Measurements from ENCODE around the gene ITCH.
"Not testable (repeated sequence)": the region's sequence is repeated elsewhere in the genome, so short reads cannot be mapped to it uniquely, and the experiment has no call there.

Gene ITCH

GRCh38 chr20:34402461-34402860, 39.4 kb downstream of the ITCH start:
- peak overlapping the region; percentile 86; the same call in 1 of the 2 replicates for H3K27ac ChIP-seq (ENCODE audit: low read depth, low read length)
- TF ChIP-seq CTCF (IDR thresholded peaks at IDR 0.05; ENCODE audit: insufficient read depth, low read length, poor library complexity, severe bottlenecking) = no peak
- TF ChIP-seq EZH2phosphoT487 (conservative IDR thresholded peaks at IDR 0.05; ENCODE audit: low read length) = no peak
- no peaks in the 10 kb centered on the region for H3K9me2 ChIP-seq (replicated peaks; ENCODE audit: insufficient read depth, low read length)
- H3K4me3 ChIP-seq (ENCODE audit: insufficient read depth, low read length, poor library complexity, severe bottlenecking) = no peak overlapping the region
- H3F3A ChIP-seq (ENCODE audit: insufficient read depth) = peaks cover 34% of the 10 kb centered on the region
- H3K27me3 ChIP-seq (ENCODE audit: low read length) = no peaks in the 10 kb centered on the region
- no peaks in the 10 kb centered on the region for H3K9me3 ChIP-seq (ENCODE audit: insufficient read depth, low read length)
- H3K36me3 ChIP-seq (ENCODE audit: low read length) = no peaks in the 10 kb centered on the region
- H4K20me1 ChIP-seq (ENCODE audit: low read depth, low read length) = no peaks in the 10 kb centered on the region; the same call in 1 of the 2 replicates
- H2AFZ ChIP-seq (ENCODE audit: low read depth, low read length, severe bottlenecking) = no peak overlapping the region
- H3K79me2 ChIP-seq (ENCODE audit: insufficient read depth, low read length) = peaks cover 61% of the 10 kb centered on the region
- H3K4me2 ChIP-seq (ENCODE audit: low read depth, low read length, poor library complexity, severe bottlenecking) = peak overlapping the region; percentile 89
- H3K9ac ChIP-seq (ENCODE audit: low read length) = no peak overlapping the region

GRCh38 chr20:34403063-34403827, 40.2 kb downstream of the ITCH start:
- H3K9me3 ChIP-seq (ENCODE audit: insufficient read depth, low read length) = no peaks in the 10 kb centered on the region
- peaks cover 34% of the 10 kb centered on the region for H3F3A ChIP-seq (ENCODE audit: insufficient read depth)
- H3K4me3 ChIP-seq (ENCODE audit: insufficient read depth, low read length, poor library complexity, severe bottlenecking) = no peak overlapping the region
- TF ChIP-seq EZH2phosphoT487 (conservative IDR thresholded peaks at IDR 0.05; ENCODE audit: low read length) = no peak
- peaks cover 58% of the 10 kb centered on the region for H3K79me2 ChIP-seq (ENCODE audit: insufficient read depth, low read length)
- H3K9ac ChIP-seq (ENCODE audit: low read length) = no peak overlapping the region
- no peak overlapping the region for H2AFZ ChIP-seq (ENCODE audit: low read depth, low read length, severe bottlenecking)
- peak overlapping the region; percentile 89 for H3K4me2 ChIP-seq (ENCODE audit: low read depth, low read length, poor library complexity, severe bottlenecking)
- H3K36me3 ChIP-seq (ENCODE audit: low read length) = no peaks in the 10 kb centered on the region
- no peaks in the 10 kb centered on the region for H3K27me3 ChIP-seq (ENCODE audit: low read length)
- no peaks in the 10 kb centered on the region for H3K9me2 ChIP-seq (replicated peaks; ENCODE audit: insufficient read depth, low read length)
- H4K20me1 ChIP-seq (ENCODE audit: low read depth, low read length) = no peaks in the 10 kb centered on the region; the same call in 1 of the 2 replicates
- H3K27ac ChIP-seq (ENCODE audit: low read depth, low read length) = peak overlapping the region; percentile 86

- Histone ChIP-seq H3K36me3 (ENCODE audit: low read length) (0 out of 2 replicates have a peak, but pooled peaks cover 5% of the 10 kb centered on the region), H3F3A (ENCODE audit: insufficient read depth) (peaks cover 34% of the 10 kb centered on the region), H3K27me3 (ENCODE audit: low read length) (no peaks in the 10 kb centered on the region), H3K27ac (ENCODE audit: low read depth, low read length) (peak overlapping the region; percentile 86), H2AFZ (ENCODE audit: low read depth, low read length, severe bottlenecking) (no peak overlapping the region), H3K9me3 (ENCODE audit: insufficient read depth, low read length) (no peaks in the 10 kb centered on the region), H4K20me1 (ENCODE audit: low read depth, low read length) (no peaks in the 10 kb centered on the region; the same call in 1 of the 2 replicates), H3K9ac (ENCODE audit: low read length) (no peak overlapping the region), H3K4me3 (ENCODE audit: insufficient read depth, low read length, poor library complexity, severe bottlenecking) (no peak overlapping the region), H3K9me2 (replicated peaks; ENCODE audit: insufficient read depth, low read length) (no peaks in the 10 kb centered on the region), H3K4me2 (ENCODE audit: low read depth, low read length, poor library complexity, severe bottlenecking) (peak overlapping the region; percentile 89), H3K79me2 (ENCODE audit: insufficient read depth, low read length) (peaks cover 55% of the 10 kb centered on the region)
- TF ChIP-seq CTCF (IDR thresholded peaks at IDR 0.05; ENCODE audit: insufficient read depth, low read length, poor library complexity, severe bottlenecking) (no peak), EZH2phosphoT487 (conservative IDR thresholded peaks at IDR 0.05; ENCODE audit: low read length) (no peak)
Observed at GRCh38 chr20:34403908-34404307, 40.8 kb downstream of the ITCH start.

- Histone ChIP-seq H3K4me3 (ENCODE audit: insufficient read depth, low read length, poor library complexity, severe bottlenecking) (no peak overlapping the region), H3K79me2 (ENCODE audit: insufficient read depth, low read length) (peaks cover 52% of the 10 kb centered on the region), H3F3A (ENCODE audit: insufficient read depth) (peaks cover 34% of the 10 kb centered on the region), H3K27me3 (ENCODE audit: low read length) (no peaks in the 10 kb centered on the region), H2AFZ (ENCODE audit: low read depth, low read length, severe bottlenecking) (no peak overlapping the region), H3K4me2 (ENCODE audit: low read depth, low read length, poor library complexity, severe bottlenecking) (peak overlapping the region; percentile 89), H3K9ac (ENCODE audit: low read length) (no peak overlapping the region), H3K9me3 (ENCODE audit: insufficient read depth, low read length) (no peaks in the 10 kb centered on the region), H3K9me2 (replicated peaks; ENCODE audit: insufficient read depth, low read length) (no peaks in the 10 kb centered on the region), H3K27ac (ENCODE audit: low read depth, low read length) (peak overlapping the region; percentile 86), H4K20me1 (ENCODE audit: low read depth, low read length) (no peaks in the 10 kb centered on the region; the same call in 1 of the 2 replicates), H3K36me3 (ENCODE audit: low read length) (peaks cover 13% of the 10 kb centered on the region)
- no peak for TF ChIP-seq EZH2phosphoT487 (conservative IDR thresholded peaks at IDR 0.05; ENCODE audit: low read length)
- TF ChIP-seq CTCF (IDR thresholded peaks at IDR 0.05; ENCODE audit: insufficient read depth, low read length, poor library complexity, severe bottlenecking) = no peak
Observed at GRCh38 chr20:34404803-34405202, 41.7 kb downstream of the ITCH start.

GRCh38 chr20:34405247-34405651, 42.2 kb downstream of the ITCH start:
- not testable (repeated sequence) for H3K9me2 ChIP-seq (replicated peaks; ENCODE audit: insufficient read depth, low read length); H2AFZ ChIP-seq (ENCODE audit: low read depth, low read length, severe bottlenecking); H3K4me3 ChIP-seq (ENCODE audit: insufficient read depth, low read length, poor library complexity, severe bottlenecking); H4K20me1 ChIP-seq (ENCODE audit: low read depth, low read length); H3K27me3 ChIP-seq (ENCODE audit: low read length); H3K9me3 ChIP-seq (ENCODE audit: insufficient read depth, low read length); H3K9ac ChIP-seq (ENCODE audit: low read length)
- Histone ChIP-seq H3K4me2 (ENCODE audit: low read depth, low read length, poor library complexity, severe bottlenecking) (peak overlapping the region; percentile 89), H3K36me3 (ENCODE audit: low read length) (peaks cover 13% of the 10 kb centered on the region), H3K27ac (ENCODE audit: low read depth, low read length) (0 out of 2 replicates have a peak overlapping the region, but pooled peaks have one; percentile 86), H3F3A (ENCODE audit: insufficient read depth) (peaks cover 34% of the 10 kb centered on the region), H3K79me2 (ENCODE audit: insufficient read depth, low read length) (peaks cover 52% of the 10 kb centered on the region)
